Measurements from ENCODE around the gene TRERF1.
A peak's percentile ranks its signal among the peaks of the same experiment; 100 is the strongest.

TRERF1 gene

GRCh38 chr6:42417641-42418112 is 34.0 kb downstream of the TRERF1 start:
- no peak for DNase-seq (ENCODE audit: low read depth)
- no peak for TF ChIP-seq CTCF (IDR thresholded peaks at IDR 0.05; ENCODE audit: insufficient read depth, low read depth, low read length, missing control alignments)
- H3K4me3 ChIP-seq (ENCODE audit: low read depth, low read length), result no peak overlapping the region

GRCh38 chr6:42411406-42411805 is 40.3 kb downstream of the TRERF1 start:
- no peak overlapping the region for H3K4me3 ChIP-seq (ENCODE audit: low read depth, low read length)
- TF ChIP-seq CTCF (IDR thresholded peaks at IDR 0.05; ENCODE audit: insufficient read depth, low read depth, low read length, missing control alignments), result no peak
- DNase-seq (ENCODE audit: low read depth), result no peak

- no peak for TF ChIP-seq CTCF (IDR thresholded peaks at IDR 0.05; ENCODE audit: insufficient read depth, low read depth, low read length, missing control alignments)
- no peak overlapping the region for H3K4me3 ChIP-seq (ENCODE audit: low read depth, low read length)
- no peak for DNase-seq (ENCODE audit: low read depth)
These were observed 40.9 kb downstream of the TRERF1 start for GRCh38 chr6:42410861-42411260.

GRCh38 chr6:42409581-42409980 is 42.1 kb downstream of the TRERF1 start:
- TF ChIP-seq CTCF (IDR thresholded peaks at IDR 0.05; ENCODE audit: insufficient read depth, low read depth, low read length, missing control alignments), result no peak
- H3K4me3 ChIP-seq (ENCODE audit: low read depth, low read length), result no peak overlapping the region
- DNase-seq (ENCODE audit: low read depth), result no peak

- TF ChIP-seq CTCF (IDR thresholded peaks at IDR 0.05; ENCODE audit: insufficient read depth, low read depth, low read length, missing control alignments), result no peak
- H3K4me3 ChIP-seq (ENCODE audit: low read depth, low read length), result no peak overlapping the region
- DNase-seq (ENCODE audit: low read depth), result peak; percentile 49
These were observed 44.3 kb downstream of the TRERF1 start for GRCh38 chr6:42407379-42407778.

- no peak for TF ChIP-seq CTCF (IDR thresholded peaks at IDR 0.05; ENCODE audit: insufficient read depth, low read depth, low read length, missing control alignments)
- DNase-seq (ENCODE audit: low read depth), result no peak
- H3K4me3 ChIP-seq (ENCODE audit: low read depth, low read length), result no peak overlapping the region
These were observed 45.1 kb downstream of the TRERF1 start for GRCh38 chr6:42406306-42407280.
